GM19023 (cell line): Measurements from ENCODE around the gene EFR3B.

Source experiments
- ATAC-seq: cut with Tn5 transposase; IDR thresholded peaks from one replicate; pipeline ENCODE4 v1.9.1; 2021; ENCODE audit warnings: mild to moderate bottlenecking, moderate library complexity; ENCODE audit not compliant: unreplicated experiment

EFR3B gene

GRCh38 chr2:25176138-25176537 lies 134.3 kb downstream of the EFR3B start:
- ATAC-seq: no peak

- no peak for ATAC-seq
These were observed 134.8 kb downstream of the EFR3B start for GRCh38 chr2:25176541-25177181.

GRCh38 chr2:25177211-25177611 lies 135.3 kb downstream of the EFR3B start:
- no peak for ATAC-seq

DNA sequence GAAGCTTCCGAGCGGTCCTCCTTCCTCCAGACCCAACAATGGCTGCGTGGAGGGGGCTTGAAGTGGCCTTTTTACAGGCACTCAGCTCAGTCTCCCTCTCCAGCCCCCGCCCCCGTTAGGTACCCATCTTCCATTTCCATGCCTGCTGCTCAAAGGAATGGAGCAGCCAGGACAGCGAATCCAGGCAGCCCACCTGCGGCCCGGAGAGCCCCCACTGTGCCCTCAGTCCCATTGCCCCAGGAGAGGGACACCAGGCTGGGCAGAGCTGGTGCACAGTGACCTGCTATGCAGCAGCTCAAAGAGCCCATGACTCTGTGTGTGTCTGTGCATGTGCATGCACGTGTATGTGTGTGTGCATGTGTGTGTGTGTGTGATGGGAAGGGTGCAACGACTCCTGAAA lies 137.1 kb downstream of the EFR3B start:
- ATAC-seq: no peak

DNA sequence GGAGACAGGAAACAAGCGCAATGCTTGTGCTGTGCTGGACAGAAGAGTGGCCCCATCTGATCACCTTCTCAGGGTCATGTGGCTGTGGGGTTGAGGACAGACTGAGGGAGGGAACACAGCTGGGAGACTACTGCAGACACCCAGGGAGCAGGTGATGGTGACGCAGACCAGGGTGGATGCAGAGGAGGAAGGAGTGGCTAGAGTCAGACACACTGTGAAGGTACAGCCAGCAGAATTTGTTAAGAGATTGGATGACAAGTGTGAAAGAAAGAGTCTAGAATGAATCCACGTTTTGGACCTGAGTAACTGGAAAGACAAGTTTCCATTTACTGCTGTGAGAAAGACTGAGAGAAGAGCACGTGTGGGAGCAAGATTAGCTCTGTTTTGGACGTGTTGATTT lies 142.4 kb downstream of the EFR3B start:
- no peak for ATAC-seq

DNA sequence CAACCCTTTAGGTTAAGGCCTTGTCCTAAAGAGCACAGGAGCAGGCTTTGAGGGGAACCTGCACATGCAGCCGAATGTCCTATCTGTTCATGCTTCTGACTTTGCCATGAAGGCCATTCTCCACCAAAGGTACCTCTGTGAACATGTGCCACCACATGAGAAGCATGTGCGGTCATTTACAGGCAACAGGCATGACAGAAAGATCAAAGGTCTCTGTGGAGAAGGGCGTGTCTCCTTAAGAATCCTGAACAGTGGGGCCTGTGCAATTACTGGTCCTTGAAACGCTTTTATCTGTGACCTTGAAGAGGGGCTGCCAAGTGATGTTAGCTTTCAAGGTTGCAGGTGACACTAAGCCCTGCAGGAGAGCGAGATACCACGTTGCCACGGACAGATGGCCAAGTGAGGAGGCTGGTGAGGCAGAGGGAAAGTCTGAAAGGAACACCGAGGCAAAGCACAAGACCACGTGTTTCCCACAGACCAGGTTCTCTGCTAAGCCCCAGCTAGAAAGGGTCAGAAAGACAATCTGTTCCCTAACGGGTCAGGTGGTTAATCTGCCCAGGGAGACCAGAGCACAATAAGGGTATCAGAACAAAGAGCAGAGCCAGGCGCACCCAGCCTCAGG lies 146.0 kb downstream of the EFR3B start:
- ATAC-seq: no peak

- no peak for ATAC-seq
These were observed 146.5 kb downstream of the EFR3B start for GRCh38 chr2:25188405-25188804.

DNA sequence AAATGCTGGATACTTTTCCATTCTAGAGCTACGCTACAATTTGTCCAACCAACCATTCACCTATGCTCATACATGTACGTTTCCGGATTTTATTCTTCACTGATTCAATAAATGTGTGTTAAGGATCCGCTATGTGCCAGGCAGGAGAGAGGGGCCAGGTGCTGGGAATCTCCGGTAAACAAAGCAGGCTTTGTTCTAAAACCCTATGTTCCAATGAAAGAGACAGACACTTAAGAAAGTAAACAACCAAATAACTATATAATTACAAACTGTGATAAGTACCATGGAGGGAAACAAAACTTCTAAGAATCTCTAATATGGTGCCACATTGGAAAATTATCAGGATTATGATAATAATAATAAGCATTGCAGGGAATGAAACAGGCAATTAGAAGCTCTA lies 148.7 kb downstream of the EFR3B start:
- ATAC-seq: no peak

DNA sequence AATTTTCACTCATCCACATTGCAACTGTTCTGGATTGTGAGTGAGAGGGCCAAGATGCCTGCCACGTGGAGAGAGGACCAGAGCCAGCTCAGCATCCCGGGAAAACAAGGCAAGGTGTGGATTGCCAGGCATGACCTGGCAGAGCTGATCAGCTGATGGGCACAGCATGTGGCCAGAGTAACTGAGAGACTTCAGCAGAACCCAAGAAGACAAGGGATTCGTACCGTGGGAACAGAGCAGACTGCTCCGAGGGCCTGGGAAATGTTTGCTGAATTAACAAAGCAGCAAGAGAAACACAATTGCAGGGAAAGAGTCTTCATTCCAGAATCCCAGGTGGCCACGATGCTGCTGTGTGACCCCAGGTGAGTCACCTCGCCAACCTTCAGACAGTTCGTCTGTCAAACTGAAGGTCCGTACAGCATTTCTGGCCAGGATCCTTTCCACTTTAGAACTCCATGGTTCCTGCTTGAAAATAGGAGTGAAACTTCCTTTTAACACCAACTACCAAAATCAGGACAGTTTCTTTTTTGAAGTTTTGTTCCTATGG lies 152.8 kb downstream of the EFR3B start:
- ATAC-seq: no peak

GRCh38 chr2:25197336-25198208 lies 155.7 kb downstream of the EFR3B start:
- ATAC-seq: no peak

- no peak for ATAC-seq
These were observed 156.3 kb downstream of the EFR3B start for GRCh38 chr2:25198209-25198525.

- no peak for ATAC-seq
These were observed 156.7 kb downstream of the EFR3B start for GRCh38 chr2:25198576-25198975.

- no peak for ATAC-seq
These were observed 159.4 kb downstream of the EFR3B start for GRCh38 chr2:25201265-25201664.

DNA sequence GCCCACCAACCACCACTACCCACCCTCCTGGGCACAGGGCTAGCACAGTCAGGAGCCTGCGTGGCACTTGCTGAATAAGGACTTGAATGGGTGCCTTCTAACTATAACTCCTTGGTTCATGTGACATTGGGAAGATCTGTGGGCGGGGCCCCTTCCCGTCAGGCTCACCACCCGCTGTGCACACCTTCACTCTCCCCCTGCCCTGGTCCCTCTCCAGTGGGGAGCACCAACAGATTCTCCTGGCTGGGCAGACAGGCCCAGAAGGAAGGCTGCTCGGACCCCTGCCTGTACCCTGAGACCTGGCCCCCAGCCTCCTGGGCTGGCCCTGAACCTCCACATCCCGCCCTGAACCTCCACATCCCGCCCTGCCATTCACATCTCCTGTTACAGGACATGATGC lies 159.9 kb downstream of the EFR3B start:
- no peak for ATAC-seq

DNA sequence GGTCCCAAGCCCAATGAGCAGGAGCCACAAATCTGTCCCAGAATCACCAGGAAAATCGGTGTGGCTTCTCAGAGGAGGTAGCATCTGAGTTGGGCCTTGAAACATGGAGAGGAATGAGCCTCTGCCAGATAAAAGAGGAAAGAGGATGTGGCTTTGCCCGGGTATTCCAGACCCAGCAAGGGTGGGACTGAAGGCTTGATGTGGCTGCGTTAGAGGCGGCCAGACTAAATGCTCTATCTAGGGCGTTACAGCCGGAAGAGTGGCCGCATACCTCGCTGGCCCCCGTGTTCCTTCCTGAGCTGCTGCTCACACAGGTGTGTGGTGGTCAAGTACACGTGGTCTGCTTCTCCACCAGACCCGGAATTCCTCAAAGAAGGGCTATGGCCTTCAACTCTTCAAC lies 160.4 kb downstream of the EFR3B start:
- no peak for ATAC-seq

- ATAC-seq: peak; percentile 59
These were observed 162.4 kb downstream of the EFR3B start for GRCh38 chr2:25204190-25204838.

DNA sequence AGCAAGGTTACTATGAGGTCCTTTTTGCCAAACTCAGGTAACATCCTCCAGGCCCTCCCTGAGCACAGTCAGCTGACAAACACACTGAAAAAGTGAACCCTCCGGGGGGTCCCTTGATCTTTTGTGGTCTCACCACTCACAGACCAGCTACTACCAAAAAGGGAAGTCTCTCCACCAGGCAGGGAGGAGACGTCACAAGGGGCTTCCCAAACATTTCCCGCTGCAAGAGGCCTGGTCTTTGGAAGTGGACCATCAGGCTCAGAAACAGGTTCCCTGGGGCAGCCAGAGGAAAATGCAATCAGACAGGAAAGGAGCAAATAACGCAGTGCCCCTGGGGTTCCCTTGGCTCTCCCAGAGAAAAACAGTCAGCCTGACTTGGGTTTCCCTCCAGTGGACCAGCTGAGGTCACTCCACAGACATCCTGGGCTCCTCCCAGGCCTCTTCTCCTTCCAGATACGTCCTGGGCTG lies 165.2 kb downstream of the EFR3B start:
- ATAC-seq: no peak
